Iris pigment epithelial cell (primary cell): ENCODE results near the gene DBR1.
A peak's percentile ranks its signal among the peaks of the same experiment; 100 is the strongest.

Experiments
- DNase-seq: peaks from one replicate; pipeline ENCODE4 v3.0.0-alpha.2; 2011; ENCODE audit warnings: low read depth

Gene DBR1, protein sequence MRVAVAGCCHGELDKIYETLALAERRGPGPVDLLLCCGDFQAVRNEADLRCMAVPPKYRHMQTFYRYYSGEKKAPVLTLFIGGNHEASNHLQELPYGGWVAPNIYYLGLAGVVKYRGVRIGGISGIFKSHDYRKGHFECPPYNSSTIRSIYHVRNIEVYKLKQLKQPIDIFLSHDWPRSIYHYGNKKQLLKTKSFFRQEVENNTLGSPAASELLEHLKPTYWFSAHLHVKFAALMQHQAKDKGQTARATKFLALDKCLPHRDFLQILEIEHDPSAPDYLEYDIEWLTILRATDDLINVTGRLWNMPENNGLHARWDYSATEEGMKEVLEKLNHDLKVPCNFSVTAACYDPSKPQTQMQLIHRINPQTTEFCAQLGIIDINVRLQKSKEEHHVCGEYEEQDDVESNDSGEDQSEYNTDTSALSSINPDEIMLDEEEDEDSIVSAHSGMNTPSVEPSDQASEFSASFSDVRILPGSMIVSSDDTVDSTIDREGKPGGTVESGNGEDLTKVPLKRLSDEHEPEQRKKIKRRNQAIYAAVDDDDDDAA

DNA sequence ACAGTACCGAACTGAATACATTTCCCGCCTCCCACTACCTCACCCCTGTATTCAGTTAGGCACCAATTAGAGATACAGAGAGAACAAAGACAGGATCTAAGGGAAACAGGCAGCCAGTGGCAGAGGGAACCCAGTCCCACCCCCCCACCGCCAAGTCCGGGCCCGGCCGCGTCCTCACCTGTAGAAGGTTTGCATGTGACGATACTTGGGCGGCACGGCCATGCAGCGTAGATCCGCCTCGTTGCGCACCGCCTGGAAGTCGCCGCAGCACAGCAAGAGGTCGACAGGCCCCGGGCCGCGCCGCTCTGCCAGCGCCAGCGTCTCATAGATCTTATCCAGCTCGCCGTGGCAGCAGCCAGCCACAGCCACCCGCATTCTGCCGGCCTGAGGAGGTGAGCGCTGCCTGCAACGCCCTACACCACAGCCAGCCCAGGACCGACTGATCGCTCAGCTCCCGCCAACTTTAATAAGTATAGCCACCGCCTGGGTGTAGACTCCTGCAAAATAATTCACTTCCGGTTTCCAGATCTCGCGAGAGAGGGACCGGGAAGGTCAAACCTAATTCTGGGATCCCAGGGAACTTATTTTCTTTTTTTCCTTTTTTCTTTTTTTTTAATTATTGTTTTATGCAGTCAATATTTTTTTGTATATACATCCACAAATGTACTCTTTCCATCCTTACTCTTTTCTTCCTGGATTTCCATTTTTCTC lies at the start of gene DBR1:
Gene DBR1 (minus strand): TSS at position 501 of the 711 bp plus-strand sequence. CDS start 126 bp downstream, at position 375.
- DNase-seq, result peak; percentile 80

DNA sequence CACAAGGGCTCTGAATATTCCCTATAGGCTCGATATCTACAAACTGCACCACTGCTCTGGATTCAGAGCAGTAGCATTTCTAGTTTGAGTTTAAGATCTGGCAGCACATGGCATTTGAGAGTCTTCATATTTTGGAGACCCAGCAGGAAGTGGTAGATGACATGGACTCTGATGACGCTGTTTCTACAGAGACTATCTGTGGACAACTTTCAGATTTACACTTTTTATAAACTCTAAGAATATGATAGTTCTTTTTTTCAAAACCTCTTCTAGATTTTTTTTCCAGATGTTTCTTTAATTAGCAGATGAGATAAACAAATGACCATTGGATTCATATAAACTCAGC lies 48.2 kb upstream of the DBR1 start:
- no peak for DNase-seq

DNA sequence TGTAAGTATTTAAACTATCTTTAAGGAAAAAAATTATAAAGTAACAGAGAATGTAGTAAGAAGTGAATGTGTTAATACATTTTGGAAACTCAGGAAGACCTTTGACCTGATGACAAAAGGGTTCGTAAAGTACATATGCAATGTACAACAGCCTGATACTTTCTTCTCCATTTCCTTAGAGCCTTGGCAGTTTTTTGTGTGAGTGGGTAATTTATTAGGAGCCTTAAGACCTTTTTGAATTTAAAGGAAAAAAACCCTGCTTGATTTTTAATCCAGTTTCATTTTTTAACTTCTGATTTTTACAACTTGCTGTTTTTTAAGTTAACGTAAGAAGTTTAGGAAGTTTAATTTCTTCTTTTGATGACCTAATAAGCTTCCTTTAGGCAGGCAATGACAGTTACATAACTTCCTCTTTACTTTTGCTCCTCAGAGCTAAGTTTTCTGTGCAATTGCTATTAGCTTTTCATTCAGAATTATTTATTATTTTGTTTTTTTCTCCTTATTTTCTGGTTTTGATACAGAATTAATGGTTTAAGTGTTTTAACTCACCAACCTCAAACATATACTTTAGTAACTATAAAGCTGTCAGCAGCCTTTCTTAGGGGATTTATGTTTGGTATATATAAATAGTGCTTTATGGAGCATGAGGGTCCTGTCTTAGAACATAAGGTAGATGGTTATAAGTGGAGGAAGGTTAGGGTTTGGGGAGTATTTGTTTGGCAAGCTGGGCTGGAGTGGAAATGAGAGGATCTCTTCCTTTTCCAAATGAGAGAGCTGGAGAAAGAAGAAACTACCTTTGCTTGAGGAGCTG lies 47.6 kb upstream of the DBR1 start:
- no peak for DNase-seq

DNA sequence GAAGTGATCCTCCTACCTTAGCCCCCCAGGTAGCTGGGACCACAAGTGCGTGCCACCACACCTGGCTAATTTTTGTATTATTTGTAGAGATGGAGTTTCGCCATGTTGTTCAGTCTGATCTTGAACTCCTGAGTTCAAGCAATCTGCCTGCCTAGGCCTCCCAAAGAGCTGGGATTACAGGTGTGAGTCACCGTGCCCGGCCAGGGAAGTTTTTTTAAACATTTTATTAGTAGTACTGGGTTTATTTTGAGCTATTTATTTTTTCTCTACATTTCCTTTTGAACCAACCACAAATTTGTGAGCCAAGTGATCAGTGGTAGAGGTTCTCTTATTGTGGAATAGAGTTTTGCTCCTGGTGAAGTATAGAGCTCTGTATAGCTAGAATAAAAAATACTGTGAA lies 46.1 kb upstream of the DBR1 start:
- DNase-seq, result peak; percentile 49

DNA sequence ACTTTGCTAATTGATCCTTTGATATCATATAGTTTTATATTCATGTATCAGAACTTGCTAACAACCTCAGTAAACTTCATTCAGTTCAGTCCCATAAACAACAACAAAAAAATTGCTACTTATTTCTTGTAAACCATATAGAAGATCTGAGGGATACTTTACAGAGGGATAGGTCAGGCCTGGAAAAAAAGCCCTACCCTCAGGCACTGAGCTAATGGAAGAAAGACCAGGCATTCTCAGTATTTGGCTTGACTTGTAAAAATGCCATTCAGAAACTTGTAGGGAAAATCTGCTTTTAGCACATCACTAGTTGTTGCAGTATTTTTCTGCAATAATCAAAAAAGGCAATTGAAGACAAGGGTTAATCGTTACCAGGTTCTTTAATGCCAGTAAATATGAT lies 45.5 kb upstream of the DBR1 start:
- no peak for DNase-seq

DNA sequence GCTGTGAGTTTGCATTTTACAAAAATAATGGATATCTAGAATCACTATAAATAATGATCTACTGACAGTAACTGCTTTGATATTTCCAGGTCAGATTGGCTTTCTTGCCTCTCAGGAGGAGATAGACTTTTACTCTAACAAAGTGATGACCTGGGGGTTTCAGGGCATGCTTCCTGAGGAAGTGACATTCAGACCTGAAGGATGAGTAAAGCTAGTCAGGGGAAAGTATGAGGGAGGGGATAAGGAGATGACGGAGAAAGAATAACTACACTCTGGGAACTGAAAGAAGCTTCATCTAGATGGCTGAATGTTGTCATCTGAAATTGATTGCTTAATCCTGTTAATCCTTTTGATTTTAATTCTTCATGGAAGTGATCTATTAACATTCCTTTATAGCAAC lies 44.5 kb upstream of the DBR1 start:
- DNase-seq, result peak; percentile 59

DNA sequence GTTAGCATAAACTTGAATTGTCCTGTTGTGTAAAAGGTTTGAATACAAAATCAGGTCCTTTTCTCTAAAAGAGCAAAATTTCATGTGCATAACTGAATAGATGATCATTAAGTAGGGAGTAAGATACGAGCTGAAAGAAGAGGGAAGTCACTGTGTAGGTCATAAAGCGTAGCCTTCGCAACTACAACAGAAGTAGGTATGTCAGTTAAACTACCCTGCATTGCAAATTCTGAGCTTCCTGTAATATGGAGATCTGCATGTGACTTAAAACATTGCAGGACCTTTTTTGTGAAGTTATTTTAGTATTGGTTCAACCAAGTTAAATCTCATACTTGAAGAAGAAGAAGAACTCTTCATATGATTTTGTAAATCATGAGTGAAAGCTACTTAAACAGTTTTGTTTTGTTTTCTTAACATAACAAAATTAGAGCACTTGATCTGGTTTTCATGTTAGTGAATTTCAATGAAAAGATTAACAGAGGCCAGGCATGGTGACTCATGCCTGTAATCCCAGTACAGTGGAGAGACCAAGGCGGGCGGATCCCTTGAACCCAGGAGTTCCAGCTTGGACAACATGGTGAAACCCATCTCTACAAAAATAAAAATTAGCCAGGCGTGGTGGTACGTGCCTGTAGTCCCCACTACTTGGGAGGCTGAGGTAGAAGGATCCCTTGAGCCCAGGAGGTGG lies 38.8 kb upstream of the DBR1 start:
- DNase-seq, result peak; percentile 33

DNA sequence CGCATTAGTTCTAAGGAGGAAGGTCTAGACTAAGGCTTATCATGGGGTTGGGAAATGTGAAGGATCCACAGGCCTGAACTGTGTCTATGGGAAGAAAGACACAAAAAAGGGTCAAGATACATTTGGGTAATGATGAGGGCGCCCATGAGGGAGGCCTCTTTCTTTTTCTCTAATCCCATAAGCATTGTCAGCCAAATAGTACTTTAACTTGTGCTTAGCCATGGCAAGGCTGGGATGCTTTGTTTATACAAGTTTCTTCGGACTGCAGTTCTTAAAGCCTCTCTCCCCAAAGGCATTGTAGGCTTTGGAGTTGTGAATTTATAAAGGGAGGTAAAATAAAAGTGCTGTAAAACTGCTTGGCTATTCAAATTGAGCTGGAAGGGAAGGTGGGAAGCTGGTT lies 35.8 kb upstream of the DBR1 start:
- DNase-seq, result no peak

DNA sequence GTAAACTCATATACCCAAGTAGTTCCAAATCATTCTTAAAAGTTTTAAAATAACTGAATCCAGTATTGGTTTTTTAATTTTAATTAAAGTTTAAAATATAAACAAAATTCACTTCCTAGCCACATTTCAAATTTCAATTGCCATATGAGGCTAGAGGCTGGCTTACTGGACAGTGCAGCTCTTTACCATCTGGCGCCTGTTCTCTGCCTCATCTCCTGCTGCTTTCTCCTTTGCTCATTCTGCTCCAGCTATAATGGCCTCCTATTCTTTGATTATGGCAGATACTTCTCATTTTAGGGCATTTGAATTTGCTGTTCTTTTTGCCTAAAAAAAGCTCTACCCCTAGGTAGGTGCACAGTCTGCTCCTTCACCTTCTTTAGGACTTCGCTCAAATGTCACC lies 31.5 kb upstream of the DBR1 start:
- DNase-seq, result no peak

DNA sequence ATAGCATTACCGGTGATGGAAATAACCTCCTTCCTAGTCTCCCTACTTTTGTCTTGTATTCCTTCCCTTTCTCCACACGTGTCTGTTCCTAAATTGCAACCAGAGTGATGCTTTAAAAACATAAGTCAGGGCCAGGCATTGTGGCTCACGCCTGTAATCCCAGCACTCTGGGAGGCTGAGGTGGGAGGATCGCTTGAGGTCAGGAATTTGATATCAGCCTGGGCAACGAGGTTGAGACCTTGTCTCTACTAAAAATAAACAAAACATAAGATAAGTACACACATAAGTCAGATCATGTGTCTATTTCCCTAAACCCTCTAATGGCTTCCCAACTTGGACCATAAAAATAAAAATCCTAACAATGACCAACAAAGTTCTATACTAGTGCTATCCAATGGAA lies 30.8 kb upstream of the DBR1 start:
- no peak for DNase-seq

DNA sequence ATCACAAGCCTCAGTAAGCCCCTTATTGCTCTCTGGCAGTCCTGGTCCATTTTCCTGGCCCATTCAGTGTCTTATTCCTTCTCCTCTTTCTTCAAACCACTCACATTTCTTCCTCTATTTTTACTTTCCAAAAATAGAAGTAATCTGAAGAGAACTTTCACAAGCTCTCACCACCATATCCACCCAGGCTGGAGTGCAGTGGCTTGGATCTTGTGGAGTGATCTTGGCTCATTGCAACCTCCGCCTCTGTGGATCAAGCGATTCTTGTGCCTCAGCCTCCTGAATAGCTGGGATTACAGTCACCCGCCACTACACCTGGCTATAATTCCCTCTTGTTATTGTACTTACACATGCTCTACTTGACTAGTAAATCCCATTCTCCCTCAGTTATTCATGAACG lies 29.2 kb upstream of the DBR1 start:
- DNase-seq, result no peak

DNA sequence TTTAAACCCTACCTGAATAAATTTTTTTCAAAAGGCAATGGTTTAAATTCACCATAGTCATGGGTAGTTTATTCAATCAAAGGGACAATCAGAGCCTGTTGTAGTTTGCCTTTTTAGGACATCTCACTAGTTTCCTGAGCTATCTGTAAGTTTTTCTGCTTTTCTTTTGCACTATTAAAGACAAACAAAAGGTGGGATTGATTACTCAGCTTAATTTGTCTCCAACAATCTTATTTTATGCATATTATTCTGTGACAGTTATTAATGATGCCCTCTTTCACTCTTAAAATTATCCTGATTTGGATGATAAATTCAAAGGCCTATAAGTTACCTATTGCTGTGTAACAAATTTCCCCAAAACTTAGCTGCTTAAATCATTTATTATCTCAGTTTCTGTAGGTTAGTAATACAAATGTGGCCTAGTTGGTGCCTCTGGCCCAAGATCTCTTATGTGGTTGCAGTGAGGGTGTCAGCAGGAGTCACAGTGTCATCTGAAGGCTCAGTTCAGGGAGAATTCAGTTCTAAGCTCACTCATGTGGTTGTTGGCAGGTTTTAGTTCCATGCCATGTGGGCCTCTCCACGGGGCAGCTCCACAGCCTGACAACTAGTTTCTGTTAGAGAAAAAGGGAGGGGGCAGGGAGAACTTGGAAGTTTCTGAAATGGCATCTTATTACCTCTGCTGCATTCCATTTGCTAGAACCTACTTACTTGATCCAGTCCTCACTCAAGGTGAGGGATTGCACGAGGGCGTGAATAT lies 28.4 kb upstream of the DBR1 start:
- no peak for DNase-seq

DNA sequence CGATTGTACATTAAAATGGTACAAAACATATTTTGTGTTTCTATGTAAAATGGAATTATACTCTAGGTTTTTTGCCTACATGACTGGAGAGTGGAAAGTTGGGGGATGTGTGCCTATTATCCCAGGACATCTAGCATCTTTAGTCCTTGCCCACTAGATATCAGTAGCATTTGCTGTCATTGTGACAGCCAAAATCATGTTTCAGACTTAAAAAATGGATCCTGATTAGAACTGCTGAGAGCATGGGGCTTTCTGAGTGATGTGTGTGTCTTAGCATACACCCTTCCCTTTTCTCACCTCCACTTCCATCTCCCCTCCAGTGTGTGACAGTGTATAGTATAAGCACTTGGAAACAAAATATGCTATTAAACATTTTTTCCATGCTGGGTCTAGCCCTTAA lies 25.7 kb upstream of the DBR1 start:
- no peak for DNase-seq

DNA sequence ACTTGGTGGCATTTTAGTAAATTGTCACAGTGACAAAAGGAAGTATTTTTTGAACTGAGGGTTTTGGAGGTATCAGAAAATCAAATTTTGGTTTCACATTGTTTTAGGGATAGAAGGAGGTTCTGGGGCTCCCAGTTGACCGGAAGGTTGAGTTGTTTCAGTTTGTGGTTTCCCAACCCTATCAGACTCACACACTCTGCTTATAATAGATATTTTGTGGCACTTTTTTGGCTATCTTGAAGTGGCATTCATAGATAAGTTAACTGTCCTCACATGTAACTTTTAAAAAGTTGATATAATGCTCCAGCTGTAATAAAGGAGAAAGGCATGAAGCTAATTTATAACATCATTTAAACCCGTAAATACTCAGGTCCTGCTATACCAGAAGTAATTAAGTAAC lies 25.1 kb upstream of the DBR1 start:
- no peak for DNase-seq

DNA sequence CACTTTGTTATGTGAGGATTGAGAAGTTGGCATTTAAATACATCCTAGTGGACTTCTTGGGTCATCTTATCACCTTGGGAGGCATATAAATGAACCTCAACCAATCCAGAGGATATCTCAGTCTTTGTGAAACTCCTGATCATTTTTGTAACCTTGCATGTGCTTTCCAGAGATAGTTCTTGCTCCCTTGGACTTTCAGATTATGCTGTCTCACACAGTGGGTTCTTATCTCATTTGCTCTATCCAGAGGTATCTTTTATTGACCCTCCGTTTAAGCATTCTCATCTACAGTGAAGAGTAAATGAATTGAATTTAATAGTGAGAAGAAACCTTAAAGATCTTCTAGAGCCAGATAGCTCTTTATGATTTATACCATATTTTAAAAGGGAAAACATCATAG lies 22.8 kb upstream of the DBR1 start:
- no peak for DNase-seq

DNA sequence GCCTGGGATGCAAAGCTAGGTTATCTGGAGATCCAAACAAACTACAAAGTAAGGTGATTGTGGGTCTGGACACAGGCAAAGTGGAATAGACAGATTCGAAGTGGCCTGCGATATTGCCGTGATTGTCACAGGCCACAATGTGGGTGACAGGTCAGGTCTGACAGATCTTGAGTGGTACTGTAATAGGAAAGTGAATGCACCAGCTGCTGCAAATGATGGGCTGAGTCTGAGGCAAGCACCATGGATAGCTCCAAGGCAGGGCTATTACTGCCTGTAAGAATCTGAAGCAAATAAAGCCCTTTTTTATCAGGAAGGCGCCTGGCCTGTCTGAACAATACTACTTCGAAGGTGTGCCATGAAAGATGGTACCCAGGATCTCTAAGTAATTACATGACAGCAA lies 22.3 kb upstream of the DBR1 start:
- peak; percentile 59 for DNase-seq

DNA sequence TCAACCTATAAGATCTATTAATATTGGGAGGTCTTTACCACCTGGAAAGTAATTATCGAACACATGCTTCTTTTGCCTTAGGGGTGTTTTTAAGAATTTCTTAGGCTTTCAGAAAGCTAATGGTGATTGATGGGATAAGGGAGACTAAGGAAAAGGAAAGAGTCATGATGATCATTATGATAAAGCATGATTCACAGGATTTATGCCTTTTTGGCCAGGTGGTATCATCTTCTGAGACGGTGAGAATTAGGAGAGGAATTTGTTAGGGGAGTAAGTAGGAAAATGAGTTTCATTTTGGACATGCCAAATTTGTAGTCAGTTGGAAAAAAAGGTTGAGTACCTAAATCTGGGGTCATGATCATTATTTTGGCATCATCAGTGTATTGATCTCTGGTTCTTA lies 21.3 kb upstream of the DBR1 start:
- DNase-seq, result no peak

DNA sequence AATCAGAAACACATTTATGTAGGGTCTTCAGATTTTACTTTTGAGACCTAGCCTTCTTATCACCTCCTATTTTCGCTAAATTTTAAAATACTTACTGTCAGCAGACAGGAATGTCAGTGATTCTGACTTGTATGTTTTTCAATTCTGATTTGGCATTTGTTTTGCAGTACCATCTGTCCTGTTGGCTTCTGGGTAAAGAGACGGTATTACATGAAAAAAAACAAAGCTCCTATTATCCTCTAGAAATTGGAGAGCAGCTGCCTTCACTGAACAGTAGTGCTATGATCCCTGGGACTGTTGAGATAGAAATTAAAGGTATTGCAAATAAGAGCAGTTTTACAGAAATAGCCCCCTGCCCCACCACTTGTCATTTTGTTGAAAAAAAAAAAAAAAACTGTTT lies 20.8 kb upstream of the DBR1 start:
- DNase-seq, result no peak

DNA sequence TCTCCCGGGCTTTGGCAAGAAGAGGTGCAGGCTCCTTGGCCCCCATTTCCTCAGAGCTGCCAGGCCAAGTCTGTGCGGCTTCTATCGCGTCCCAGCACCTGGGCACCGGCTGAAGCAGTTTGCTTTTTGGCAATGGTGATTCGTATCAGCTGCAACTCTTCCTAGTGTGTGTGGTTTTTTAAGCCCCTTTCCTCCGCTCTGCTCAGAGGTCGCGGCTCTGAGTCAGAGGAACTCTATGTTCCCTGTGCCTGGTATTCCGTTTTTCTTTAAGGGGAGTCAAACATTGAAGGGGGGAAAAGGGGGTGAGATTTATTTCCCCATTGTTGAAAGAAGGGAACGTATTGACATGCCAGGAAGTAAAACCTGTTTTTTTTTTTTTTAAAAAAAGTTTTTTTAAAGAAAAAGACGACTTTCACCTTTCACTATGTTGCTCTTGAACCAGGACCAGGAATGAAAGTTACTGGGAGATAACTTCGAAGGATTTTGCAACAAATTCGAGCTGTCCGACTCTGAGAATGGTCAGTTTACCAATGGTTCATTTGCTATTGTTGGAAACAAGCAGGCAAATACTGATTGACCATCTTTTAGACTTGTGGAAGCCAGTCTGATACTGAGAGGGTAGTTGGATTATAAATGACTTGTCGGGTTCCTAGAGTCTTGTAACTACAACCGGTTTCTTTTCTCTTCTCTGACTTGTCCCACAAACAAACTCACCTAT lies 13.5 kb upstream of the DBR1 start:
- DNase-seq, result peak; percentile 89

DNA sequence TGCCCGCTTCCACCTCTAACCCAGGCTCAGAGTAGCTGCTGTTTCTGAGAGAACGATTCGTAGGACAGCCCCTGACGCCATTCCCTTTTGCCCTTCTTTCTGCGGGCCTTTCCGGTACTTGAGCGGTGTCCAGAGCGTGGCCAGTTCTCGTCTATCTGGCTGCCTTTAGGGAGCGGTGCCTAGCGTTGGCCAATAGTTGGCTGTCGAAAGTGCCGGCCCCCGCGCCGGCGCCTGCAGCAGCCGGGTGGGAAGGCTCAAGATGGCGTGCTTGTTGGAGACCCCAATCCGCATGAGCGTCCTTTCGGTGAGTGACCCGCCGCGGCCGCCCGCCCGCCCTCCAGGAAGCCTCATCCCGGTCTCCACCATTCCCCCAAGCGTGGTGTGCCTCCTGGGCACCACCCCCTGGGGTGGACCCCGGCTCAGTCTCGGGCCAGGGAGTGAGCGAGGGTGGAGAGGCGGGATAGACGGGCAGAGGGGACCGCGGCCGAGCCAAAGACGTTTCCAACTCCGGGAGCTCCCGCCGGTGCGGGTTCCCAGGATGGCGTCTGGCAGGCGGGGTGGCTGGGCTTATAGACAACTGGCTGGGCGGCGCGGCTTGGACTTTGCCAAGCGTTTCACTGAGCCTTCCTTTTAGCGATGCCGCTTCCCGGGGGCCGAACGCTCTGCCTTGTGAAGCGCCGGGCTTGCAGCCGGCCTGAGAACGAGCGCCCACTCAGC lies 12.7 kb upstream of the DBR1 start, which contains the start of gene ARMC8:
Gene ARMC8 (plus strand): TSS at position 6 of the 717 bp plus-strand sequence. CDS start 254 bp downstream, at position 260.
- no peak for DNase-seq
